NK-92 (cell line): ENCODE data around the gene GNAT2.
A peak's percentile ranks its signal among the peaks of the same experiment; 100 is the strongest.

Experiments
- DNase-seq: peaks from one replicate; lab custom pipeline; 2025; ENCODE audit not compliant: unreplicated experiment; lab: John Stamatoyannopoulos, UW

GNAT2 gene

GRCh38 chr1:109642626-109643025, 23.2 kb upstream of the GNAT2 start:
- no peak for DNase-seq

GRCh38 chr1:109641861-109642260, 22.4 kb upstream of the GNAT2 start:
- no peak for DNase-seq

DNA sequence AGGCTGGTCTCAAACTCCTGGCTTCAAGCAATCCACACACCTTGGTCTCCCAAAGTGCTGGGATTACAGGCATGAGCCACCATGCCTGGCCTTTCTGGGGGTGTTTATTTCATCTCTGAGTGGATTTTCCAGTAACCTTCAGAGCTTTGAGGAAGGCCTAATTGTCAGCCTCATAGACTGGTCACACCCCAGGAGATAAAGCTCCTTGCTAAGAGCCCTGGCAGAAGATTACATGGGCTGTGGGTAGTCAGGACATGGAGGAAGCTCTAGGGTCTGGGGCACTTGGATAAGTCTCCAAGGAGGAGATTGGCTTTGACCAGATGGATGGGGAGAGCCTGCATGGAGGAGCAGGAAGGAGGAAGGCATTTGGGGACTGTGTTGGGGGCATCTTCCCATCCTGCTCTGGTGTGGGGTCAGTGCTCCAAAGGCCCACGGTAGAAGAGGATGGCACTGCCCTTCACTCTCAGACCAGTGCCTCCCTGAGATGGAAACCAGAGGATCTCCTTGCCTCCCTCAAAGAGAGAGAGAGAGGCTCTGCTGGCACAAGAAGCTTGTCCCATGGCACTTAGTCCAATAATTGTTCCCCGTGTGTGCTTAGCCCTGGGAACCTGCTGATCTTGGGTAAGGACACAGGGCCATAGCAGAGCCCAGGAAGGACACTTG, 21.8 kb upstream of the GNAT2 start:
- no peak for DNase-seq

DNA sequence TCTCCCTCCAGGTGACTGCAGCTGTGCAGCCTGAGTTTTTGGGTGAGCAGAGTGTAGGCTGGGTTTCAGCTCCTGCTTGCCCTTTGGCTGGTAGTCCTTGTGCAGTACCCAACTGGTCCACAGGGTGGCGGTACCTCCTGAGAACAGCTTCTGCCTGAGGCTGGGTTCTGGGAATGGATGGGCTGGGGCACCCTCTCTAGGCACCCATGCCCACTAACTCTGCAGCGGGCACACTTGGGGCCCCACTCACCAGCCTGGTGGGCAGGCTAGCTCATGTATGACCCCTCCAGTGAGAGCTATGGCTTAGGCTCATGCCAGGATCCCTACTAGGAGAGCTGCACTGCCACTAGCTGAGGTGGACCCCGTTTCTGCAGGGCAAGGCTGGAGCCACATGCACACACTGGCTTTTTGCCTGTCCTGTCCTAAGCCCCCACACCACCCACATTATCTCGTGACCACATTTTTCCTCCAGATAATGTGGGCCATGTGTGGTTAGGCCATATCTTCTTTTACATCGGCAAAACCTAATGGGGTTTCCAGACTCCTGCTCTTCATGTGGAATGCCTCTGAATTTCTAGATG, 21.0 kb upstream of the GNAT2 start:
- DNase-seq = peak; percentile 21

DNA sequence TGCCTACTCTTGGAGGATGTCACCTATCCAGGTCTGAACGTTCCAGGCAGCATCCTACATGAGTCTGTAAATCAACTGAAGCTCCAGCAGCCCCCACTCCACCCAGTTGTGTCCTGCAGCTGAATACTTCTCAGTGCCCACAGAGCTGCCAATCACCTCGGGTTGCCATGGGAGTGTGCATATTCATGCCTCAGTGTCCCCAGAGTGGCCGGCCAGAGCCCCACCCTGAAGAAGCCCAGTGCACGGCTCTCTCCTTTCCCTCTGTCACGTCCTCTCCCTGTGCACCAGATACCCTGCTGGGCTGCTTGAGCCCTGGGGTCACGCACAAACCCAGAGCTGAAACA, 20.4 kb upstream of the GNAT2 start:
- no peak for DNase-seq

DNA sequence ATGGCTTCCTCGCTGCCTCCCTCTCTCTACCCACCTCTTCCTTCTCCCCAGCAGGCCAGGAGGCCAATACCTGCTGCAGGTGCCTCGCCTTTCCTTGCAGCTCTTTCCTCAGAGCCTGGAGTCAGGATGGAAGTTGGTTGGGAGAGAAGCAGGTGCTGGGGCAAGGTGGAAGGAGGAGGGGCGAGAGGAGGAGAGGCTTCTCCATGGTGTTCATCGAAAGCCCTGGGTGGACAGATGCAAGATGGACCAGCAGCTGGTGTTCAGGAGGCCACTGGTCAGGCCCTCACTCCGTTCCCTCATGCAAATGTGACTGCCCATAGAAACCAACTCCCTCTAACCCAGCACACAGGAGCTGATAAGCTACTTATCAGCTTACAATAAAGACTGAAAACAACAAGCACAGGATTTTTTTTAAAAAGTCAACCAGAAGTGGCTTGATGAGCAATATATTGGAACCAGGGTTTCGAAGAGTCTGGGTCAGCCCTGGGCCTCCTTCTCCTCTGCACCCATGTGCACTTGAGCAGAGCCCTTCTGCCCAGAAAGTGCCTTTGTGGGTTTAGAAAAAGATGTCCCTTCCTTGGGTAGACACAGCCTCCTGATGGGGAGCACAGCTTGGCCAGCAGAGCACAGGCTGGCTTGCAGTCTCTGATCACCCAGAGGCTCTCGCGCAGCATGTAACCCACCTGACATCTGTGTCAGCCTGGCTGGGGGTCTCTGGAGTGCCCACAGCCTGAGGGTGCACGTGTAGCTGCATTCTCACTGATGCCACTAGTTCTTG, 19.8 kb upstream of the GNAT2 start:
- DNase-seq = no peak

GRCh38 chr1:109637446-109637845, 18.0 kb upstream of the GNAT2 start:
- DNase-seq = no peak

- DNase-seq = no peak
Measured at GRCh38 chr1:109636201-109636952, 17.0 kb upstream of the GNAT2 start.

DNA sequence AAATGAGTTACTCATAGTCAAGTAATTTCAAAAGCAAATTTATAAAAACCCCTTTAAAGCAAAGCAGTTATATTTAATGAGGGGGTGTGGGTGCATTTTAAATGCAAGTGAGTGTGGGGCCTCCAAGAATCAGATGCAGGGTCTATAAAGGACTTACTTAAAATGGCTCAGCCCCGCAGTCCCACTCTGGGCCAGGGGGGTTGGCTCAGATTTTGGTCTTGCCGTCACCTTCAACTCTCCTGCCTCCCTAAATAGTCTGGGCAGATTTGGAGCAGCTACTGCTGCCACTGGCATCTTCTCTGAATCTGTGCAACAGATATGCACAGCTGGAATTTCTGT, 16.4 kb upstream of the GNAT2 start:
- no peak for DNase-seq

DNA sequence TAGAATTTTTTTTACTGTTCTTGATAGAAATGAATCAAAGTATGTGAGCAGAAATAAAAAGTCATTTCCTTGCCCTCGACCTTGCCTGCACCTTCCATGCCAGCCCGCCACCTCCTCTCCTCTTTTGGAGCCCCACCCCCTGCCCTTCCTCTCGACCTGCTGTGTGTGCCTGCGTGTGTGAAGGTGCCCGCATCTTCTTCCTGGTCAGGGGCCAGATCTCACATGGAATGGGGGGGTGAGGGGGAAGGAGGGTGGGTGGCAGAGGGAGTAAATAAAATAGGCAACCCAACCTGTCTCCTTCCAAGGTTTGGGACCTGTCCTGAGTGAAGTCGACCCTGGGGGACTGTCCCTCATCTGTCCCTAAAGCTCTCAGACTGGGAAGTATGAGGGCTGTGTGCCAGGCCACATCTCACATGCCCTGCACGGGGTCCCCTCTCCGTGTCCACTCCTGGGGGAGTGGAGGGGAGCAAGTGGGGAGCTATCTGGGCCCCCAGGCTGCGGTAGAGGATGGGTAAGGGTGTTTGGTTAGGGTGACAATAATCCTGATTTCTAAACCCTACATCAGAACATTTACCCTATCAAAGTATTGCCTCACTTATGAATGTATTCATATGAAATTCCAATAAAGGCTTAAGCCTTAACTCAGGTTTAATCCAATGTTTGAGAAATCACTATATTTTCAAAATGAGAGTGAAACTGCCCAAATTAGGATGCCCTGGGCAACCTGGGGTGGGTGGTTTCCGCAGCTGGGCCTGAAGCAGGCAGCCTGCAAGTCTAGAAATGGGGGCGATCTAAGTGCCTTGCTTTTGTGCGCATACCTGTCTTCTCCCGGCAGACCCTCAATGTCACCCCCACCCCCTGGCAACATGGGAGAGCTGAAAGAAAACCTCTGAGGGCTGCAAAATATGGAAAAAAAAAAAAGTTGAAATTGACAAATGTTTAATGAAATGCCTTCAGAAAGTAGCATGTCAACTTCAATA, 15.6 kb upstream of the GNAT2 start:
- no peak for DNase-seq

- no peak for DNase-seq
Measured at GRCh38 chr1:109634292-109634691, 14.9 kb upstream of the GNAT2 start.

DNA sequence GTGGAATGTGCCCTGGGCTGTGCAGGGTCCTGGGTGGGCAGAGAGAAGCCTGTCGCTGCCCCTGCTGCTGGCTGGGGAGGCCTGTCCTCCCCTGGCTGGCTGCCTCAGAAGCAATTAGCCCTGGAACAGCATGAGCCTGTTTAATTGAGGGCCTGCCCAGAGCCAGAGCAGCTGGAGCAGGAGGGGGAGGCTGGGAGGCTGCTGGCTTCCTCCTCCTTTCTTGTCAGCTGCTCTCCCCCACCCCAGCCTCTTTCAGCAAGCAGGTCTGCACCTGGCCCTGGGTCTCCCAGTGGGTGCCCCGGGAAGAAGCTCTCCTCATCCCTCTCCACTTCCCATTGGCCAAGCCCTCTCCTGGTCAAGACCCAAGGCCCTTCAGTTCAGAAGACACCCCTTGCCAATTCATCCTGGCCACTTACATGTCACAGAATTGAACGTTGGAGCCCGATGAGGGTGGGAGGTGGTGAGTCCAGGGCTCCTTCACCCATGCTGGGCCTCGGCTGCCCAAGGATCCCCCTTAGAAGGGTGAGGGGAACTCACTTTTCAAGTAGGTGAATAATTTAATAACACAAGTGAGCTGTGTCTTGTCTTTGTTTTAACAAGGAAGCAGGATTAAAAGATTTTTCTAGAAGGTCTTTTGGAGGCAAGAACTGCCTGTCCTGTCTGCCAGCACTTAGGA, 13.4 kb upstream of the GNAT2 start:
- DNase-seq = no peak

DNA sequence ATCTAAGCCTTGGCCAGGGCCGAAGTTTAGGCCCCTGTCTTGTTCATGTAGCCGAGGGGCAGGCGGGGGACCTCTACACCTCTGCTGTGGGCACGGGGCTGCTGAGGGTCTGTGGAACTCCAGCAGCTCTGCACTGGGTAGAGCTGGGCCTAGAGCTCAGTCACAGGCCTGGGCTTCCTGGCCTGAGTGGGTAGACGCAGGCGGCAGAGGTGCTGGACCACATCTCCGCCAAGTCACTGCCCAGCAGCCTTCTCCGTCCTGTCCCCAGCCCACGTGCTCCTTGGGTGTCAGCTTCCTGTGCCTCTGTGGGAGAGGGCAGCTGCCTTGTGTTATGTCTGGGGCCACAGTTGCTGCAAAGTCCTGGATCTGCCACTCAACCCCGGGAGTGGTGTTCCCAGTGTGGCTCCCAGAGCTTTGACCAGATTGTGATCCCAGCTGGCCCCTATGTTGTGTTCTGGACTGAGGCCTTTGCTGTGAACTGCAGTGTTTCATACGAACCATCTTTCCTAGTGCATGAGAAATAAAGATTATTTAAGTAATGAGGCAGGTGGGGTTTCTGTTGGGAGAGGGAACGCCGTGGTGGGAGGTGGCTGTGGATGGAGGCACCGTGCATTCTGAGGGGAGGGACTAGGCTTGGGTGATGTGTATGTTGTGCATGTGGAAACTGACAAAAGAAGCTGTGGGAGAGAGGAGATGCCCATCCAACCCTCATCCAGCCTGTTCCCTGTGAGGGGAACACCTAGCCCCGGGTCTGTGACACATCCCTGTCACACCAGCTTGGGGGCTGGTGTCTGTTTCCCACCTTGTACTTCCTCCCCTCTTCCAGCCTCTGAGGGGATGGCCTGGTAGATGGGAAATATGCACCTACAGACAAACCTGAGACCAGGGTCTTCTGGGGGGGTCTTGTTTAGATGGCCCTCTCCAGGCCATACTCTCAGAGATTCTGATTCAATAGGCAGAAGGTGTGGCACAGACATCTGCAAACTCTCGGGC, 12.4 kb upstream of the GNAT2 start:
- no peak for DNase-seq

GRCh38 chr1:109630898-109631512, 11.6 kb upstream of the GNAT2 start:
- DNase-seq = no peak

DNA sequence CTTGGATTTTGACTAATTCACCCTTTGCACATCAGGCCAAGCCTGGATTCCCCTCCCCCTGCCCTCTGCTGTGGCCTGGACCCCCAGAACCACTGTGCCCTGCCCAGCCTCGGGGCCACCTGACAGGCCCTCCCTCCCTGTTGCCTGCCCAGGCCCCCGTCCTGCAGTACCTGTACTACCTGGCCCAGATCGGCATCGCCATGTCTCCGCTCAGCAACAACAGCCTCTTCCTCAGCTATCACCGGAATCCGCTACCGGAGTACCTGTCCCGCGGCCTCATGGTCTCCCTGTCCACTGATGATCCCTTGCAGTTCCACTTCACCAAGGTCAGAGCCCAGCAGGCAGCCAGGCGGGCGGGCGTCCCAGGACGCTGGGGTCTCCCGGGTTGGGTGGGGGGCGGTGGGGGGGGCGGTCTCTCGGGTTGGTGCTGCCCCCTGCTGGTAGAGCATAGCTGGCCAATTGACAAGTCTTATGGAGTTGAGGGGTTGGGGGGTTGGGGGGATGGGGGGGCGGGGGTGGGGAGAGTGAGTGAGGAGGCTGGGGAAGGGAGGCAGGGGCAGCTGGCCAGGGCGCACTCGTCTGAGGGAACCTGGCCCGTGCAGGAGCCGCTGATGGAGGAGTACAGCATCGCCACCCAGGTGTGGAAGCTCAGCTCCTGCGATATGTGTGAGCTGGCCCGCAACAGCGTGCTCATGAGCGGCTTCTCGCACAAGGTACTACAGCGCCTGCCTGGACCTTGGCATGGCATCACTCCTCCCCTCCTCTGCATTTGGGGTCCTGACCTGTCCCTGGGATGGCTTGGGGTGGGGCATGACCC, 10.9 kb upstream of the GNAT2 start:
- DNase-seq = no peak

DNA sequence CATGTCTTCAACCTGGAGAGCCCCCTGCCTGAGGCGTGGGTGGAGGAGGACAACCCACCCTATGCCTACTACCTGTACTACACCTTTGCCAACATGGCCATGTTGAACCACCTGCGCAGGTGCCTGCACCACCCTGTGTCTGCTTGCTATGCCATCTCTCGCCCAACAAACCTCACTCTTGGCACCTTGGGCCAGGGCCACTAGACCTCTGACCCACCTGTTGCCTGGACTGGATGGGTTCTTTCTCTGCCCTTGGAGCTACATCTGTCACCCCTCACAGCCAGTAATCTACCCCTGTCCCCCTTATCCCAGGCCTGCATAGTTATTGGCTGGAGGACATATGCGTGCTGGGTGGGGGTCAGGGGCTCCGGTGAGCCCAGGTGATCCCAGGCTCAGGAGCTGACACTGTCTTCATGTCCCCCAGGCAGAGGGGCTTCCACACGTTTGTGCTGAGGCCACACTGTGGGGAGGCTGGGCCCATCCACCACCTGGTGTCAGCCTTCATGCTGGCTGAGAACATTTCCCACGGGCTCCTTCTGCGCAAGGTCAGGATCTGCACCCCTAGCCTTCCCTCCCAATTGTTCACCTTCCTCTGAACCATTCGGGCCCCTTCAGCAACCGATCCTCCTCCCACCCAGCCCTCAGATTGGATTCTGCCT, 10.1 kb upstream of the GNAT2 start:
- no peak for DNase-seq
